Measurements from ENCODE around the gene SZRD1.

- TF ChIP-seq, protein P1, sequence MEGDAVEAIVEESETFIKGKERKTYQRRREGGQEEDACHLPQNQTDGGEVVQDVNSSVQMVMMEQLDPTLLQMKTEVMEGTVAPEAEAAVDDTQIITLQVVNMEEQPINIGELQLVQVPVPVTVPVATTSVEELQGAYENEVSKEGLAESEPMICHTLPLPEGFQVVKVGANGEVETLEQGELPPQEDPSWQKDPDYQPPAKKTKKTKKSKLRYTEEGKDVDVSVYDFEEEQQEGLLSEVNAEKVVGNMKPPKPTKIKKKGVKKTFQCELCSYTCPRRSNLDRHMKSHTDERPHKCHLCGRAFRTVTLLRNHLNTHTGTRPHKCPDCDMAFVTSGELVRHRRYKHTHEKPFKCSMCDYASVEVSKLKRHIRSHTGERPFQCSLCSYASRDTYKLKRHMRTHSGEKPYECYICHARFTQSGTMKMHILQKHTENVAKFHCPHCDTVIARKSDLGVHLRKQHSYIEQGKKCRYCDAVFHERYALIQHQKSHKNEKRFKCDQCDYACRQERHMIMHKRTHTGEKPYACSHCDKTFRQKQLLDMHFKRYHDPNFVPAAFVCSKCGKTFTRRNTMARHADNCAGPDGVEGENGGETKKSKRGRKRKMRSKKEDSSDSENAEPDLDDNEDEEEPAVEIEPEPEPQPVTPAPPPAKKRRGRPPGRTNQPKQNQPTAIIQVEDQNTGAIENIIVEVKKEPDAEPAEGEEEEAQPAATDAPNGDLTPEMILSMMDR (IDR thresholded peaks at IDR 0.05), result no peak
- TF ChIP-seq ZFX (IDR thresholded peaks at IDR 0.05; ENCODE audit: borderline replicate concordance), result no peak
Measured at GRCh38 chr1:16445052-16445451, 78.0 kb downstream of the SZRD1 start.

Data from 22Rv1 (cell line).